Measurements from ENCODE around the gene NEK6.

Gene NEK6

DNA sequence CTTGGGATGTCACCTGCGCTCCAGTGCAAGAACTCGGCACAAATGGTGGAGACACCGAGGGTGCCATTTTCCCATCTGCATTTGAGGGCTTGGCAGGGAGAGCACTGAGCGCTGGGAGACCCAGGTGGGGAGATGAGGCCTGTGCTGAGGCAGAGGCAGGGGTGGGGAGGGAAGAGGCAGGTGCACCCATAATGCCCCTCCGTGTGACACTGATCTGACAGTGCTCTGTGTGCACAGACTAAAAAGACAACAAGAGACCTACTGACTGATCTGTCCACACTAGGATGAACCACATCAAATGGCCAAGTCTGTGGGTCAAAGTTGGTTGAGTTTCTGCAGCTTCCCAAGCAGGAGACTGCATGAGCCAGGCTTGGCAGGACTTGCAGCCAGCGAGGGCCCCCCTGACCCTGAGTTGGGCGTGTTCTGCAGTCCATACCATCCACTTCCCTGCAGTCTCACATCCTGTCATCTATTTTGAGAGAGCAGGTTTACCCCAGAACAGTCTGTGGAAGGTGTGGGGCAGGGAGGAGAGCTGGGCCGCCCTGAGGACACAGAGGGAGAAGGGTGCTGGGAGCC is 41.9 kb downstream of the NEK6 start:
- no peak for DNase-seq

GRCh38 chr9:124300312-124300711 is 42.6 kb downstream of the NEK6 start:
- DNase-seq = no peak

DNA sequence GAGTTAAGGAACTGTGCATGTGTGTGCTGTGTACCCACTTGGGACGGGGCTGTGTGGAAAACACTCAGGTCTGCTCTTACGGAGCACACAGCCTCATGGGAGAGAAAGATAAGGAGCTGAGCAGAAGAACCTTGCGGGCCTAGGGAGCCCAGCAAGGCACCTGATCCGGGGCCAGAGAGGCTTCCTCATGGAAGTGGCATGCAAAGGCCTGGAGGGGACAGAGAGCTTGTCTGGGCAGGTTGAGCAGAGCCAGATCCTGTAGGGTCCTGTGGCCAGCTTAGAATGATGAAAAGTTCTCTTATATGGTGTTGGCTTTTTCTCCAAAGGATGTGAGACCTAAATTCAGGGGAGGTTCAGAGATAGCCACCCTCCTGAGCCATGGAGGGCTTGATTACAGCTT is 45.2 kb downstream of the NEK6 start:
- DNase-seq = no peak

GRCh38 chr9:124303762-124304161 is 46.0 kb downstream of the NEK6 start:
- no peak for DNase-seq

DNA sequence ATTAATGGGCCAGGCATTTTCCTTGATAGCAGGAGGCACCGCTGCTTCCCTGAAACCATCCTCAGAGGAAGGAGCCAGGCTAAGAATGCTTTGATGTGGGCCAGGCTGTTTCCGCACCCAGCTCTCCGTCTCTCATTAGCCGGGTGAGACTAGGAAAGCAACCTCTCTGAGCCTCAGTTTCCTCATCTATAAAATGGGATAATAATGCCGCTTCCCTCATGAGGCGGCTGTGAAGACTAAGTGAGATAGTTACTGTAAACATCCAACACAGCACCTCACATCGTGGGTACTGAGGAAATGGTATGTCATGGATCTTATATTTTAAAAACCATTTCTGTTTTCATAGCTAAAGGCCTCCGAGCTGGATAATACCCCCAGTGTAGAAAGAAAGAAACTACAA is 46.5 kb downstream of the NEK6 start:
- DNase-seq = no peak

DNA sequence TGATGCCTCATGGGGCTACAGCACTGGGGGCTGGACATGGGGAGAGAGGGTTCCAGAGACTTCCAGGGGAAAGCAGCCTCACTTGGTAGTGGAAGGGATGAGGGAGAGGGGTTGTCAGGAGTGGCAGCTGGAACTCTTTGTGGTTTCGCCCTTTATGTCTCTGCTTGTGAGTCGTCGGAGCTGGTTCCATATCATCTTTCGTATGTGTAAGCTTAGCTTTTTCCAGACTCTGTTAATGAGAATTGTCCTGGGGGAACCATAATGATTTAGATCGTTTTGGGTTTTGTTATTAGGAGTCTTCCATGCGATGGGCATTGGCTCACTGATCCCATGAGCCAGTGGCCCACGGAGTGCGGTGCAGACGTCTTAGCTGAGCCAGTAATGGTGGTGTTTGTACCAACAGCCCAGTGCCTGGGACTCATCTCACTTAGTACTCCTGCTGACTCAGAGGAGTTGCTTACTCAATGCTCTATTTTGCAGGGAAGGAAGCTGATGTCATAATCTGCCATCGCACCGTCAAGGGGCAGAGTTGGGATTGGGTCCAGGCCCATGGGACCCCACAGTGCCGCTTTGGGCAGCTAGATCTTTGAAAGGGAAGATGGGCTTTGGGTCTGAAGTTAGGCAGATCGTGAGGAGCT is 48.5 kb downstream of the NEK6 start:
- no peak for DNase-seq

DNA sequence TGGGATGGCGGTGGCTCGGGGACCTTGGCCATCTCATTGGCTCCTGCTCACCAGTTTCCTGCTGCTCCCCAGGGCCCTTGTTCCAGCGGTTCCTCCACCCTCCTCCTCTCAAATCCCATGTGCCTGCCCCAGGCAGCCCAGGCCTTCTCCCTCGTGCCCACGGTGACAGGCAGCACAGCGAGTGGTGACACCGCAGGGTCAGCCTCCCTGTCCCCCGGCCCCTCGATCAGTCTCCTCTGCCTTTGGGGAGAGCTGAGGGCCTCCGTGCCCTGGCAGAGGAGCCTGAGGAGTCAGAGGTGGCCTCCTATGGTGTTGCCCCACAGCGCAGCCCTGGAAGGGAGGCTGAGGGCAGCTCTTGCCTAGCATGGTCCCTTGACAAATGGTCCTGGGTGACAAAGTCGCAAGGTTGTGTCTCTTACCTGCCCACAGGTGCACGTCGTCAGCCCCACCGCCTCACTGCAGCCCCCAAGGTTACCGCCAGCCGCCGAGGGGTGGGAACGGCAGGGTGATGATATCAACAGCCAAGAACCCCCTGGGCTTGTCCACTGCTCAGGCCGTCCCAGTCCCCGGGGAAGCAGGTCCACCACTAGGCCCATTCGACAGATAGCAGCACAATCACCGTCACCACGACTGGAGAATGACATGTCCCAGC is 49.8 kb downstream of the NEK6 start:
- DNase-seq = no peak

DNA sequence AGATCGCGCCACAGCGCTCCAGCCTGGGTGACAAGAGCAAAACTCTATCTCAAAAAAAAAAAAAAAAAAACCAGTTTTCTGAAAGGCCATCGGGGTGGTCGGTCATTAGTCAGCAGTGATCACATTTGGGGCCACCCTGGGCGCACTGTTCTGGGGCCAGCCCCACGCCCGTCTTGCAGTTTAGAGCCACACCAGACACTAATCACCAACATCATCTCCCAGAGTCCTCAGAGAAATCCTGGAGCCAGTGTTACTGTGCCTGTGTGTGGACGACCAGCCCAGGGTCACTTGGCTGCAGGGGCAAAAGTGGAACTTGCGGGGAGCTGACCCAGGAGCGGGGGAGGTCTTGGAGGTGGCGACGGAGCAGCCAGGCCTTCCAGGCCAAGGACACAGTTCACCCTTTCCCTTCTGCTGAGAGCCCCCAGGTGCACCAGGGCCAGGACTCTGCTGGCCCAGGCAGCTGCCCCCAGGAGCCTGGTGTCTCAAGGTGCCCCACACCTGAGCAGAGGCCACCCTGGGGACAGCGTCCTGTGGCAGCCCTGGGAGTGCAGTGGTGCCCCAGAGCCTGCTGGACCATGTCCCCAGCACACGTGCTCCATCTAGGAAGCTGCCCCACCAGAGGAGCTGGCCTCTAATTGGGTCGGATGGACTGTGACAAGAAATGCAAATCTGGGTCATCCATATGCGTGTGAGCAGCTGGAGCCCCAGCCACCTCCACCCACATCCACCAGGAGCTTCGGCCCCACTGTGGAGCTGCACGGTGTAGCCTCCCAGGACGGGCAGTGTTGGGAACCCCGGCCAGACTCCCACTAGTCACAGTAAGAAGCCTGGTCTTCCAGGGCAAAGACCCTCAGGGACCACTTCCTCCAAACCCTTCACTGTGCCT is 51.1 kb downstream of the NEK6 start:
- DNase-seq = no peak

- DNase-seq = no peak
Observed at GRCh38 chr9:124309667-124310084, 51.9 kb downstream of the NEK6 start.

DNA sequence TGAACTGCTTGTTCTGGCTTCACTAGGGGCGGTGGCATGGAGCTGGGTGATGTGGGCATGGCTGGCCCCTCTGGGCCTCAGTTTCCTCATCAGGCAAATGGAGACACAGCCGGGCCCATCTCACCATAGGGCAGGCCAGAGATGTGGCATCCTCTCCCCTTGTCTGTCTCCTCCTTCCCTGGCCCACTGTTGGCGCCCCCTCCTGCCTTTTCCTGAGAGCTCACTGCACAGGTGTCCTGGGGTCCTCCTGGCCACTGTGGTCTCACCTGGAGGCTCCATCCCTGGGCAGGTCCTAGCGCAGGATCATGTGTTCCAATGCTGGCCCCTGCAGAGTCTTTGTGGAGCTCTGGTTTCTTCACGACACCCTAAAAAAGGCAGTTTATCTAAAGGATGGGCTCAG is 53.5 kb downstream of the NEK6 start:
- no peak for DNase-seq

DNA sequence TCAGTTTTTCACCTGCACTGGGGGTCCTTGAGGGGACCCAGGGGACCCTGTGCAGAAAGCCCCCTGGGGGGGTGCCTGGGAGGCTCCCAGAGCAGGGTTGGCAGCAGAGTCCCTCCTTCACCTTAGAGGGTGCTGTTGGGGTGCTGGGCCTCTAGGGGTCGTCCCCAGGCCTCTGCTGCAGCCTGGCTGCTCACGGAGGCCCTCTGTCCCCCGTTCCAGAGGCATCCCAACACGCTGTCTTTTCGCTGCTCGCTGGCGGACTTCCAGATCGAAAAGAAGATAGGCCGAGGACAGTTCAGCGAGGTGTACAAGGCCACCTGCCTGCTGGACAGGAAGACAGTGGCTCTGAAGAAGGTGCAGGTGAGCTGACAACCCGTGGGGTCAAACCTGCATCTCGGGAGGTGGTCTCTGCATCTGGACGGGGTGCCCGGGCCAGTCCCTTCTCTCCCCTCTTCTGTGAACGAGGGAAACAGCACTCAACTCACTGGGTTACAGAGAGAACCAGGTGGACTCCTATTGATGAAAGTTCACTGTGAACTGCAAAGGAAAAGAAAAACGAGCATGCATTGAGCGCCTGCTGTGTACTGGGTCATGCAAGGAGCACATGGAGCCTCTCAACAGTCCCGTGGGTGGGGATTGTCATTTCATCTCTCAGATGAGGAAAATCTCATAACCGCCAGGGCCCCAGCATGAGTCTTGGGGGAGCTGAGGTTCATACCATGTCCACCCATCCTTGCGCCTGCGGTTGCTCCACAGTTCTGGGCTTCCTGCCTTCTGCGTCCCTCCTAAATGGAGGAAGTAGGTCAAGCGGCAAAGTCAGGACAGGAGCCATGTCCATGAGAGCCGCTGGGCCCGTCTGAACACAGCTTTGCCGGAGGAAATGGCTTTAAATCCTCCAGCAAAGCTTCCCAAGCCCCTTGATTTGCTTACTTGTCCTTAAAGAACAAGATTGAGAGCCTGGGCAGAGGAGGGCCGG is 54.8 kb downstream of the NEK6 start:
- no peak for DNase-seq

DNA sequence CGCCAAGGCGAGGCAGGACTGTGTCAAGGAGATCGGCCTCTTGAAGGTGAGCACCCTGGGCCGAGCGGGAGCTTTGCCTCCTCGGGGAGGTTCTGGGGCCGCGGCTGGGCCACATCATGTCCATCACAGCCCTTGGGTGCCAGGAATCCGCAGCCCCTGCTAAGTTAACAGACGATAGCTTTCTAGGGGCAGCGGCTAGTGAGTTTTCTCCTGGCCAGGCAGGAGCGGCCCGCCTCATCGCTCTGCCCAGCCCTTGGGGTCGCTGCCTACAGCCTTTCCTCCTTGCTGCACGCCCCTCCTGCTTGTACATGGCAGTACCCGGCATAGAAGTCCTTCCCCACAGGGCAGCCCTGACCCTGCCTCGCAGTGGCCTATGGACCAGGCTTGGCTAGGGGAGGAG is 56.2 kb downstream of the NEK6 start:
- no peak for DNase-seq

DNA sequence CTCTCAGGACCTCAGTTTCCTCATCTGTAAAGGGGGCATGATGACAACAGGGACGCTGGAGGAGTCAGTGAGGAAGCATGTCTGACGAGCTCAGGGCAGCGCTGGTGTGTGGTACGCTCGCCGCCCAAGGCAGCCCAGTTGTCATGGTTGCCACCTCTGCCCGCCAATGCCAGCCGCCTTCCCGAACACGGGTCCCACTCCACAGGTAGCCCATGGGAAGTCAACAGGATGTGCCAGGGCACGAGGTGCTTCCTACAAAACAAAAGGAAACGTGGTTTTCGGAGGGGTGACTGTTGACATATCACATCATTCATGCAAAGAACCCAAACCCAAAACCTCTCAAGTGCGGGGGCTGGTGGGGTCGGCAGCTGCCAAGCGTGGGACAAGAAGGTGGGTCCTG is 58.1 kb downstream of the NEK6 start:
- no peak for DNase-seq

DNA sequence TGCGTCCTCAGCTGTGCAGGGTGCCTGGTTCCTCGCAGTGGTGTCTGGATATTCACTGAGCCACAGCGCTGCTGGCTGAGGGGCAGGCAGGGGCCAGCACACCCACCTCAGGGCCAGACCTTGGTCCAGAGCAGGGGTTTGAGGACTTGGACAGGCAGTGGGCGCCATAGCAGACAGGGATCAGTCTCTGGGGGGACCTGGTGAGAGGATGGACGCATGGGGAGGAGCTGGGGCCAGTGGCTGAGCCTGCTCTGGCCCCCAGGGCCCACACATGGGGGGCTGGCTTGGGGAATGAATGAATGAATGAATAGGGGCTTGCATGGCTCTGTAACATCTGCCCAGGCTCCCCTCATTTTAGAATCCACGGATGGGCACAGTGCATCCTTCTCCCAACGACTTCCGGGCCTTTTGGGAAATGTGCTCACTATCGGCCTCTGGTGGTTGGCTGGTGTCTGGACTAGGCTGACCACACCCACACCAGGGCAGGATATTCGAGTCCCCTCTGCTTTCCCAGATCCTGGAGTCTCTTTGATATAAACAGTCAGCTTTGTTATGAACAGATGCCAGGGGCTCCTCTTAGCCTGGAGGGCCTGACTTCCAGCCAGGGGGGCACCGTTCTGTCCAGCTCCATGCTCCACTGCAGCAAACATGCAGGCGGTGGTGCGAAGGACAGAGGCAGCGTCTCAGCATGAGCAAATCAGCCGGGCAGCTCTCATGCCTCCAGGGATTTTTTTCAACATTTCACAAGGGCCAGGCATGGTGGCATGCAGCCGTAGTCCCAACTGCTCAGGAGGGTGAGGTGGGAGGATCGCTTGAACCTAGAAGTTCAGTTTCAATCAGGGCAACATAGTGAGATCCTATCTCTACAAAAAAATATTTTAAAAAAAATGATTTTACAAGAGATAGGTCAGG is 62.6 kb downstream of the NEK6 start:
- no peak for DNase-seq

DNA sequence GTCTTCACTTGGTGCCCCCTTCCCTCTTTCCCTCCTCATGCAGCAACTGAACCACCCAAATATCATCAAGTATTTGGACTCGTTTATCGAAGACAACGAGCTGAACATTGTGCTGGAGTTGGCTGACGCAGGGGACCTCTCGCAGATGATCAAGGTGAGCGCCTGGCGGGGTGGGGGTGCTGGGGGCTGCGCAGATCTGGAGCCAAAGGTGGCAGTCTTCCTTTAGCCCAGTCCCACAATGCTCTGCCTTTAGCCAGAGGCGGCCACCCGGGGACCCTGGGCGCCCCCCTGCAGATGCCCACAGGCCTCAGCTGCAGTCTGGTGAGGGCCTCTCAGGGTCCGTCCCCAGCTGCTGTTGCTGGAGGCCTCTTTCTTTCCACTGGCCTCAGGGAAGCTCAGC is 63.7 kb downstream of the NEK6 start:
- DNase-seq = no peak

DNA sequence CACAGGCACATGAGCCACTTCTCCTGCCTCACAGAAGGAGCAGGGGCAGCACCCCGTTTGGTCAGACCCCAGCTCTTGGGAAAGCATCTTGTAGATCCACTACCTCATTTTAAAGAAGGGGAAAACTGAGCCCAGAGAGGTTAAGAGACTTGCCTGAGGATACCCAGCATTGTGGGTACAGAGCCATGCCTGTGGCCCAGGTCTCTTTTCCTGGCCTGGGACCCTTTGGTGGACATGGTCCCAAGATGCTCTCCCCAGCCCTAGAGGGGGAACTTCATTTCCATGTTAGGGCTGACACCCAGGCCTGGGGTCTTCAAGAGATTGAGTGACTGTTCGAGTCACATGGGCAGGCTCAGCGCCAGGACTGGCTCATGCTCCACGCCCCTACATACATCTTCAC is 64.2 kb downstream of the NEK6 start:
- DNase-seq = no peak

DNA sequence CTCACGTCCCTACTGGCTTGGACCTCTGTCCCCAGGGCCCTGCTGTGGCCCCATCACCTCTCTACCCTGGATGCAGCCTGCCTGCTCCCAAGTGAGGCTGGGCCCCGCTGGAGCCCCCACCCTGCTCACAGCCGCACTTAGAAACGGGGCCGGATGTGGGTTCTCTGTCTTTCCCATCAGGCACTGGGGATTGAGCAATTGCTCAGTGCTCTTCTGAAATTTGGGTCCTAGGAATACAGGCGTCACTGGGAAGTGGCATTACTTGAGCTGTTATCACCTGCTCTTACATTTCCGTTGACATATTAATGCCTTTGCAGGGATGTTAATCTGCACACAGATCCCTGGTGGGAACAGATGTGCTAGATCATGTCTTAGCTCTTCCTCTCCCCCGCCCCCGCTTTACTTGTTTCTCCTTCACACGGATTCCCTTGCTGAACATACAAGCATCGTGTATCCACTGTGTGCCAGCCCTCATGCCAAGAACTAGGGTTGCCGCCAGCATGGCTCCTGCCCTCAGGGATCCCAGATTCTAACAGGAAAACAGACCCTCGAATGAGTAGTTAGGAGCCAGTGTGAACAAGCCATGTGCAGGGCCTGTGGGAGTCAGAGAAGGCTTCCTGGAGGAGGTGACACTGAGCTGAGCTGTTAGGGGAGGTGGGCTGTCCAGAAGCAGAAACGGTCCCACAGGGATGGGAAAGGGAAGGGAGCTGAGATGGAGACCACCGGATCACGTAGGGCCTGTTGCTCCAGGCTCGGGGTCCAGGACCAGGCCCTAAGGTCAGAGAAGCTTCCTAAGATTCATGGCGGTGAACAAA is 65.1 kb downstream of the NEK6 start:
- DNase-seq = no peak

DNA sequence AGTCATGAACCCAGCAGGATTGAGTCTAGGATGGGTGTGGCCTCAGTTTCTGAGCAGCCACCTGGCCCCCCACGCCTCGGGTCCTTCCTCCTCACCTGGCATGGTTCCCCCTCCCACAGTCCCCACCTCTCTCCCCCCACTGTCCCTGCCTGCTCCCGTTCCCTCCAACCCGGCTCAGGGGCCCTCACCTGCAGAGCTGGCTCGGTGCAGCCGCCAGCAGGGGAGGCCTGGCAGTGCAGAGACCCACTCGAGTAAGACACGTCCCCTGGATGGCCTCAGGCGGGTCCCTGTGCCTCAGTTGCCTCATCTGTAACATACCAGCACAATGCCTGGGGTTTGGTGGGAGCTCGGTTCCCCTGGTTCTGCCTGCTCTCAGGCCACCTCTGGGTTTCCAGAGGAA is 66.2 kb downstream of the NEK6 start:
- no peak for DNase-seq

DNA sequence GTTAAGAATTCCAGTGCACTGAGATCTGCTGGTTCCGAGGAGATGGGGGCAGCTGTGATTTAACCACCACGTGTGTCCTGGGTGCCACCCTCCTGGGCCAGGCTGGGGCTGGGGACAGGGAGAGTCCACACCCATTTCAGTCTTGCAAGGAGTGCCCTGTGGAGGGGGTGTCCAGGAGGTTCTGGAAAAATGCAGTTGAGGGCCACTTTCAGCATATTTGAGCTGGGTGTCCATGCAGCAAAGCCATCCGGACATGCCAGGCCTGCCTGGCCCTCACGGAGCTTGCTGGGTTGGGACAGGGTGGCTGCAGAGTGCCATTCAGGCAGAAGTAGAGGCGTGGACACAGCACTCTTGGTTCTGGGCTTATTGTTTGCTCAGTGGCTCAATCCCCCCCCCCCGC is 68.1 kb downstream of the NEK6 start:
- DNase-seq = no peak

GRCh38 chr9:124326378-124326777 is 68.6 kb downstream of the NEK6 start:
- DNase-seq = no peak

GRCh38 chr9:124327491-124327890 is 69.7 kb downstream of the NEK6 start:
- no peak for DNase-seq

Data from NCI-H2081 treated with DMSO at 0.1 percent for 48 hours (cell line).